Measurements from ENCODE around the gene MLH1.
A peak's percentile ranks its signal among the peaks of the same experiment; 100 is the strongest.

Gene MLH1

DNA sequence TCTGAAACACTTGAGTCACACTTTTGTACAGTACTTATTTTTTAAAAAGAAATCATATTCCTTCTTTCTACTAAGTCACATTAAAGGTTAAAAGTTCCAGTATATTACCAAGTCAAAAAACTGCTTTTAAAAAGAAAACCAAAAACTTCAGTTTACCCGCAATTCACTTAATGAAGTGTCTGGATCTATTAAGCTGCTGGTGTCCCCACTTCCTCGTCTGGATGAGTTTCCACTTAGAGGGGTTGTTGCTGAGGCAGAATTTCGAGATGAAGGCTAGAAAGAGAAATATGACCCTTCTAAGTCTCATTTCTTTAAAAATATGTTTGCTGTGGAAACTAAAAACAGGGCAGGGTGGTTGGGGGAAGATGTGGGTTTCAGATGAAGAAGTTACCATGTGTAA lies 101.3 kb downstream of the MLH1 start:
- DNase-seq (ENCODE audit: low spot score), result no peak

DNA sequence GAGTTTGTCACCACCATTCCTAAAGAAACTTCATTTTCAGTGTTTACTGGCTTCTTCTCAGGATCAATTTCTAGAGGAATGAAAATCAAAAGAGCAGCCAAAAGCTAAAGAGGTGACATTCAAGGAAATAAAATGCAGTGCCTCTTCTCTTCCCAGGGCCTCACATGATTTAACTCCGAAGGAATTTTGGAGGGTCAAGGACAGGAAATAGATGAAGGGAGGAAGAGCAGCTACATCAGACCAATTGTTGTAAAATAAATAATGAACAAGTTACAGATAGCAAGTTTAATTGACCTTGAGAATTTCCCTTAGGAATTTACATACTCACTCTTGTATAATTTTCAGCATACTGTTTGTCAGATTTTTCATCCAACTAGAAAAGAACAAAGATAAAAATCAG lies 103.0 kb downstream of the MLH1 start:
- peak; percentile 60 for DNase-seq (ENCODE audit: low spot score)

DNA sequence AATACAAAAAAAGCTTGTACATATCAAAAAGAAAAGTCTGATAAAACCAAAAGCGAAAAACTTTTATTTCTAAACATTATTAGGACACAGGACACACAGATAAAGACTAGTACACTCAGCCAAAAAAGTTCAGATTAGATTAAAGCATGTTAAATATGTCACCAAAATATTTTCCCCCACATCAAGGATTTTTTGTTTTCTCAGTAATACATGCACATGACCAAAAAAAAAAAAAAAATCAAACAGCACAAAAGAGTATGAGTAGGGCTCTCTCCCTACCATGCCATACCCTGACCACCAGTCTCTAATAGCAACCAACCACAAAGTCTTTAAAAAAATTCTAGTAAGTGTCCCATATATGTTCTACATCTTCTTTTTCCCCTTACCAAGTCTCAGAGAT lies 103.7 kb downstream of the MLH1 start:
- no peak for DNase-seq (ENCODE audit: low spot score)

DNA sequence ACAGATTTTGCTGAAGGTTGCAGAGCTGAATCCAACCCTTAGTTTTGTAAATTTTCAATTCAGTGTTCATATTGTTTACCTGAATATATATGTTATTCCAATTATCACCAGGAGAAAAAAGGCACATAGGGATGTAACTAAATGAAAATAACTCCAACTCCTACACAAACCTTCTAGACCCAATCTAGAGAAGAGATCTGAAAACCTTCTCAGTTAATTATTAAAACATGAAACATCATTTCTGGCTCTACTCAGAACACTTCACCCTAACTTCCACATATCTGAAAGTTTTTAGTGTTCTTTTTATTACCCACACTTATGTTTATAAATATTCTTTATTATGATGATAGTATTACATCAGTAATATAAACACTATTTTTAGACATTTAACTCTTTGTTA lies 104.5 kb downstream of the MLH1 start:
- DNase-seq (ENCODE audit: low spot score), result no peak

DNA sequence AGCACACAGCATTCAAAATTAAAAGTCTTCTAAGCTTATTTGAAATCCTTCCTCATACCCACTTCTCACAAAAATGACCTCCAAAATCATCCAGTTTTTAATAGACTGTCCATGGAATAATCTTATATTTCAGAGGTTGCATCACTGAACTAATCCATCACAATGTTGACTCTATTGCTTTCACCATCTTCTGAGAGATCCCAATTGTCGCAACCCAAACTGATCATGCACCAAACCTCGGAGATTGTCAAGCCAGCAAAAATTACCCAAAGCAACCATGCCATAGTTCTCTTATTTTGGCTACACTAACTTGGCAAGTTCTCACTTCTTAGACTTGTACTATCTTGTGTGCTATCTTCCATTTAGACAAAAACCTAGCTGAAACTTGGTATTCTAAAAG lies 105.6 kb downstream of the MLH1 start:
- DNase-seq (ENCODE audit: low spot score), result no peak

DNA sequence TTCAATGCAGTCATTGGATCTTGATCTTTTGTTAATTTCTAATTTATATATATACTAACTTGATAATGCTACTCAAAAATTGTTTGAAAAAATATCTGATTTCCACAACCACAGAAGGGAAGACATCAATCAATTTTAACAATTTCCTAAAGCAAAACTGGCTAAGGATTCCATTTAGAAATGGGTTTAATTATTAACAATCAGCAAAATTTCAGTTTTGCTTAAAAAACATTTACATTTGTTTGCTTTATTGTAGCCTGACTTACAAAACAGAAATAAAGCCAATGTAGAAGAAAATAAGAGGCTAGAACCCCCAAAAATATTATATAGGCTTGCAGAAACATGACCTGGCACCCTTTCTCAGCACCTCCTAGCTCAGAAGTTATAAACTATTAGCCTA lies 106.2 kb downstream of the MLH1 start:
- DNase-seq (ENCODE audit: low spot score), result no peak

DNA sequence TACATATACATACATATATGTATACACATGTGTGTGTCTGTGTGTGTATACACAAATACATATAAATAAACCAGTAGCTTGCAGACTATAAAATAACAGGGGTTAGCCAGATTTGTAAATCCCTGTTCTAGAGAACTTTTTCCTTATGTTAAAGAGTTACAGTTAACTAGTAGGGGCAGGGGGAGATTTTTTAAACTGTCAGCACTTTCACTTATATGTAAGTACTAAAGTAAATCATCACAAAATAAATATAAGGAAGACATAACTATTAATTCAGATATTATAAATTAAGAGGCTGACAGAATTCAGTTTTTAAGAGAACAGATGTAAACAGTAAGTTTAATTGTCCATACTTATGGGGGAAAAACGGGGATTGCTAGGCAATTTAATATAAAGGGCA lies 107.1 kb downstream of the MLH1 start:
- DNase-seq (ENCODE audit: low spot score), result no peak

Measured in AG20443 (cell line).